GM12878 (cell line): Measurements from ENCODE around the gene SLAIN2. TPM values are rescaled to one million over a fixed set of nuclear protein-coding genes. Genes with fewer than 3 reads are reported as not detected.

Experiments
- BMI1 ChIP-seq: fragments of 450-650 bp; IDR thresholded peaks from 2 replicates; pipeline ENCODE4 v1.6.1; 2016; ENCODE audit warnings: mild to moderate bottlenecking, moderate library complexity, borderline replicate concordance
- BRCA1 ChIP-seq: IDR thresholded peaks from 2 replicates; pipeline ENCODE4 v1.6.1; 2011; ENCODE audit warnings: low read depth, low read length, improper control_type of control experiment
- CBFB ChIP-seq: IDR thresholded peaks from 2 replicates; pipeline ENCODE4 v1.6.1; 2016; ENCODE audit warnings: antibody characterized with exemption, low read depth
- CHD1 ChIP-seq: IDR thresholded peaks from 2 replicates; pipeline ENCODE4 v1.6.1; 2012; ENCODE audit warnings: low read depth, low read length, improper control_type of control experiment
- ELK1 ChIP-seq: IDR thresholded peaks from 2 replicates; pipeline ENCODE4 v1.6.1; 2012; ENCODE audit warnings: low read depth, low read length, improper control_type of control experiment
- HCFC1 ChIP-seq: fragments of 150-350 bp; IDR thresholded peaks from 2 replicates; pipeline ENCODE4 v1.6.1; 2014; ENCODE audit warnings: low read length
- JUND ChIP-seq: IDR thresholded peaks from 2 replicates; pipeline ENCODE4 v1.6.1; 2012; ENCODE audit warnings: low read depth, mild to moderate bottlenecking, low read length, improper control_type of control experiment, moderate library complexity
- MLLT1 ChIP-seq: fragments of 450-650 bp; IDR thresholded peaks from 2 replicates; pipeline ENCODE4 v1.6.1; 2016; ENCODE audit warnings: mild to moderate bottlenecking
- MYC ChIP-seq: IDR thresholded peaks from 2 replicates; pipeline ENCODE4 v1.6.1; 2011; ENCODE audit warnings: mild to moderate bottlenecking, low read length, moderate library complexity, inconsistent platforms; ENCODE audit not compliant: insufficient read depth, insufficient replicate concordance, insufficient read length, severe bottlenecking
- NFYA ChIP-seq: IDR thresholded peaks from 2 replicates; pipeline ENCODE4 v1.6.1; 2011; ENCODE audit warnings: low read depth, mild to moderate bottlenecking, low read length, improper control_type of control experiment, borderline replicate concordance
- NR2F1 ChIP-seq: fragments of 450-650 bp; conservative IDR thresholded peaks from 2 replicates; pipeline ENCODE4 v1.6.1; 2017; ENCODE audit warnings: mild to moderate bottlenecking
- NRF1 ChIP-seq: conservative IDR thresholded peaks from 2 replicates; pipeline ENCODE4 v1.6.1; 2011; ENCODE audit warnings: mild to moderate bottlenecking, low read depth, low read length, improper control_type of control experiment
- PML ChIP-seq: IDR thresholded peaks from 2 replicates; pipeline ENCODE4 v1.6.1; 2012; ENCODE audit warnings: low read length, inconsistent platforms
- POLR2A ChIP-seq: IDR thresholded peaks from 2 replicates; pipeline ENCODE4 v1.6.1; 2011; ENCODE audit warnings: low read depth, mild to moderate bottlenecking, low read length
- SMARCA5 ChIP-seq: fragments of 450-650 bp; IDR thresholded peaks from 2 replicates; pipeline ENCODE4 v1.6.1; 2017; ENCODE audit warnings: mild to moderate bottlenecking
- SMC3 ChIP-seq: IDR thresholded peaks from 2 replicates; pipeline ENCODE4 v1.6.1; 2011; ENCODE audit warnings: low read length, improper control_type of control experiment, borderline replicate concordance
- TCF3 ChIP-seq: IDR thresholded peaks from 2 replicates; pipeline ENCODE4 v1.6.1; 2012; ENCODE audit warnings: low read depth, mild to moderate bottlenecking, low read length, borderline replicate concordance; ENCODE audit not compliant: insufficient read depth
- ZNF24 ChIP-seq: fragments of 450-650 bp; IDR thresholded peaks from 2 replicates; pipeline ENCODE4 v1.6.1; 2017; ENCODE audit warnings: antibody characterized with exemption, mild to moderate bottlenecking
- ZNF622 ChIP-seq: fragments of 450-650 bp; IDR thresholded peaks from 2 replicates; pipeline ENCODE4 v1.6.1; 2017; ENCODE audit warnings: mild to moderate bottlenecking, inconsistent platforms
- polyA plus RNA-seq, 11 experiments: library from polyadenylated mRNA; depleted of rRNA in 4 of 11; unstranded in 6 of 11; stranded (reverse) in 5 of 11; fragments of >200 nt; fragmentation: Nextera tagmentation in 4 of 11; fragmentation: Illumina TruSeq in 1 of 11; extraction: Ambion mirVana in 4 of 11; extraction: Trizol in 1 of 11; gene quantifications; 1 replicate in 1 of 11; 2 replicates in 10 of 11; pipeline versions ENCODE4 v1.2.1 to v1.2.3, GENCODE V29; 2011 to 2016; ENCODE audit warnings: inconsistent platforms in 2 of 11, missing spikeins in 2 of 11, low read depth in 1 of 11
- total RNA-seq, 4 experiments: library from RNA; depleted of rRNA in 3 of 4; stranded (reverse); fragments of >200 nt in 3 of 4; fragmentation: Illumina TruSeq in 1 of 4; extraction: Trizol in 1 of 4; gene quantifications; 2 replicates each; pipeline versions ENCODE4 v1.2.1 to v1.2.3, GENCODE V29; 2013 to 2021
- TF ChIP-seq, protein P1 (sequence below): fragments of 450-650 bp; IDR thresholded peaks from 2 replicates; pipeline ENCODE4 v1.6.1; 2017; ENCODE audit warnings: antibody characterized with exemption, mild to moderate bottlenecking, moderate library complexity
- TF ChIP-seq, protein P2 (sequence below): IDR thresholded peaks from 2 replicates; pipeline ENCODE4 v1.6.1; 2012; ENCODE audit warnings: improper control_type of control experiment, low read depth, low read length; ENCODE audit not compliant: insufficient replicate concordance

Gene SLAIN2
- total and polyA plus RNA-seq, 10 of the 15 experiments (the other 5 are each of a cell fraction or from before 2014, with no cell fraction given): 4.3 to 96.6 (median 25.4) TPM

DNA sequence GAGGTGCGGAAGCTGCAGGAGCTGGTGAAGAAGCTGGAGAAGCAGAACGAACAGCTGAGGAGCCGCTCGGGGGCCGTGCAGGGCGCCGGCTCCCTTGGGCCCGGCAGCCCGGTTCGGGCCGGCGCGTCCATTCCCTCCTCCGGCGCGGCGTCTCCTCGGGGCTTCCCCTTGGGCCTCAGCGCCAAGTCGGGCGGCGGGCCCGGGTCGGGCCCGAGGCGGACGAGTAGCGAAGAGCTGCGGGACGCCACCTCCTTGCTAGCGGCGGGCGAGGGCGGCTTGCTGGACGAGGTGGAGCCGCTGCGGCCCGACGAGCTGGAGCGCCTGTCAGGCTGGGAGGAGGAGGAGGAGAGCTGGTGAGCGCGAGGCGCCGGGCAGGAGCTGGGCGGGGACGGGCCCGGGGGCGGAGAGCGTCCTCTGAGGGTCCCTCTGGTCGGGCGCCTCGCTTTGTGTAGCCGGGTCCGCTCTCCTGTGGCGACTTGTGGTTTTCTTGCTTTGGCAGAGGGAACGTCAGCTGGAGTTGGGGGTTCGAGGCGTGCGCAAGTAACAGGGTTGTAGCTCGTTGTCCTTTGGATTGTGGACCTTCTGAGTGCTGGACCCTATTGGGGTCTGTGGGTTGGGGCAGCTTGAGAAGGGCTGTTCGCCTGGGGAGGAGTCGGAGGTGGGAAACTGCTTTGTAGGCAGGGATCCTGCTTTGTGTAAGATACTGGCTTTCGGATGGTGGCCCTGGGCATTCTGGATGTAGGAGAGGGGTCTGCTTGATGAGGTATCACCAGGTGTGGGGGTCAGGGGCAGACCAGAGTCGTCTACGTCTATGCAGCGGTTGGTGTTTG, 662 bp downstream of the SLAIN2 start (continued):
- TF ChIP-seq, protein P1, sequence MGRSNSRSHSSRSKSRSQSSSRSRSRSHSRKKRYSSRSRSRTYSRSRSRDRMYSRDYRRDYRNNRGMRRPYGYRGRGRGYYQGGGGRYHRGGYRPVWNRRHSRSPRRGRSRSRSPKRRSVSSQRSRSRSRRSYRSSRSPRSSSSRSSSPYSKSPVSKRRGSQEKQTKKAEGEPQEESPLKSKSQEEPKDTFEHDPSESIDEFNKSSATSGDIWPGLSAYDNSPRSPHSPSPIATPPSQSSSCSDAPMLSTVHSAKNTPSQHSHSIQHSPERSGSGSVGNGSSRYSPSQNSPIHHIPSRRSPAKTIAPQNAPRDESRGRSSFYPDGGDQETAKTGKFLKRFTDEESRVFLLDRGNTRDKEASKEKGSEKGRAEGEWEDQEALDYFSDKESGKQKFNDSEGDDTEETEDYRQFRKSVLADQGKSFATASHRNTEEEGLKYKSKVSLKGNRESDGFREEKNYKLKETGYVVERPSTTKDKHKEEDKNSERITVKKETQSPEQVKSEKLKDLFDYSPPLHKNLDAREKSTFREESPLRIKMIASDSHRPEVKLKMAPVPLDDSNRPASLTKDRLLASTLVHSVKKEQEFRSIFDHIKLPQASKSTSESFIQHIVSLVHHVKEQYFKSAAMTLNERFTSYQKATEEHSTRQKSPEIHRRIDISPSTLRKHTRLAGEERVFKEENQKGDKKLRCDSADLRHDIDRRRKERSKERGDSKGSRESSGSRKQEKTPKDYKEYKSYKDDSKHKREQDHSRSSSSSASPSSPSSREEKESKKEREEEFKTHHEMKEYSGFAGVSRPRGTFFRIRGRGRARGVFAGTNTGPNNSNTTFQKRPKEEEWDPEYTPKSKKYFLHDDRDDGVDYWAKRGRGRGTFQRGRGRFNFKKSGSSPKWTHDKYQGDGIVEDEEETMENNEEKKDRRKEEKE: no peak
- TF ChIP-seq CHD1: no peak
- no peak for TF ChIP-seq JUND
- TF ChIP-seq SMC3: no peak
- TF ChIP-seq MYC: no peak
- no peak for TF ChIP-seq NFYA
- TF ChIP-seq PML: no peak
- TF ChIP-seq, protein P2, sequence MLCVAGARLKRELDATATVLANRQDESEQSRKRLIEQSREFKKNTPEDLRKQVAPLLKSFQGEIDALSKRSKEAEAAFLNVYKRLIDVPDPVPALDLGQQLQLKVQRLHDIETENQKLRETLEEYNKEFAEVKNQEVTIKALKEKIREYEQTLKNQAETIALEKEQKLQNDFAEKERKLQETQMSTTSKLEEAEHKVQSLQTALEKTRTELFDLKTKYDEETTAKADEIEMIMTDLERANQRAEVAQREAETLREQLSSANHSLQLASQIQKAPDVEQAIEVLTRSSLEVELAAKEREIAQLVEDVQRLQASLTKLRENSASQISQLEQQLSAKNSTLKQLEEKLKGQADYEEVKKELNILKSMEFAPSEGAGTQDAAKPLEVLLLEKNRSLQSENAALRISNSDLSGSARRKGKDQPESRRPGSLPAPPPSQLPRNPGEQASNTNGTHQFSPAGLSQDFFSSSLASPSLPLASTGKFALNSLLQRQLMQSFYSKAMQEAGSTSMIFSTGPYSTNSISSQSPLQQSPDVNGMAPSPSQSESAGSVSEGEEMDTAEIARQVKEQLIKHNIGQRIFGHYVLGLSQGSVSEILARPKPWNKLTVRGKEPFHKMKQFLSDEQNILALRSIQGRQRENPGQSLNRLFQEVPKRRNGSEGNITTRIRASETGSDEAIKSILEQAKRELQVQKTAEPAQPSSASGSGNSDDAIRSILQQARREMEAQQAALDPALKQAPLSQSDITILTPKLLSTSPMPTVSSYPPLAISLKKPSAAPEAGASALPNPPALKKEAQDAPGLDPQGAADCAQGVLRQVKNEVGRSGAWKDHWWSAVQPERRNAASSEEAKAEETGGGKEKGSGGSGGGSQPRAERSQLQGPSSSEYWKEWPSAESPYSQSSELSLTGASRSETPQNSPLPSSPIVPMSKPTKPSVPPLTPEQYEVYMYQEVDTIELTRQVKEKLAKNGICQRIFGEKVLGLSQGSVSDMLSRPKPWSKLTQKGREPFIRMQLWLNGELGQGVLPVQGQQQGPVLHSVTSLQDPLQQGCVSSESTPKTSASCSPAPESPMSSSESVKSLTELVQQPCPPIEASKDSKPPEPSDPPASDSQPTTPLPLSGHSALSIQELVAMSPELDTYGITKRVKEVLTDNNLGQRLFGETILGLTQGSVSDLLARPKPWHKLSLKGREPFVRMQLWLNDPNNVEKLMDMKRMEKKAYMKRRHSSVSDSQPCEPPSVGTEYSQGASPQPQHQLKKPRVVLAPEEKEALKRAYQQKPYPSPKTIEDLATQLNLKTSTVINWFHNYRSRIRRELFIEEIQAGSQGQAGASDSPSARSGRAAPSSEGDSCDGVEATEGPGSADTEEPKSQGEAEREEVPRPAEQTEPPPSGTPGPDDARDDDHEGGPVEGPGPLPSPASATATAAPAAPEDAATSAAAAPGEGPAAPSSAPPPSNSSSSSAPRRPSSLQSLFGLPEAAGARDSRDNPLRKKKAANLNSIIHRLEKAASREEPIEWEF: no peak
- no peak for TF ChIP-seq SMARCA5
- TF ChIP-seq TCF3: no peak
- TF ChIP-seq POLR2A: peak; percentile 45
- no peak for TF ChIP-seq MLLT1
- TF ChIP-seq ELK1: no peak
- TF ChIP-seq BRCA1: no peak
- no peak for TF ChIP-seq NR2F1
- TF ChIP-seq CBFB: no peak
- TF ChIP-seq BMI1: no peak
- no peak for TF ChIP-seq HCFC1
- TF ChIP-seq NRF1: no peak
- TF ChIP-seq ZNF24: no peak
- no peak for TF ChIP-seq ZNF622
